Measurements from ENCODE around the gene EBF4.
"Not testable (repeated sequence)": the region's sequence is repeated elsewhere in the genome, so short reads cannot be mapped to it uniquely, and the experiment has no call there.

Gene EBF4

DNA sequence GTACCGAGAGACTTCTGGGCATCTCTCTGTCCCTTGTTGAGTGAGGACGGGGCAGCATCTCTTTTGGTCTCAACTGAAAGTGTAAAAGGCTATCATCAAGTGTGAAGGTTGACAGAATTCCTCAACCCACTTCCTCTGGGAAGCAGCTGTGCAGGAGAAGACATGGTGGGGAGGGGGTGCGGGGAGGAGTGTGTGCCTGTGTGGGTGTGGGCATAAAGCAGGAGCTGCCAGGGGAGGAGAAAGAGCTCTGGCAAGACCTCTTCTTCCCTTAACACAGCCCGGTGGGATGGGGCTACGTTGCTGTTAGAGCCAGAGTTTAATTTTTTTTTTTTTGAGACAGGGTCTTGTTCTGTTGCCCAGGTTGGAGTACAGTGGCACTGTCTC, 76.0 kb downstream of the EBF4 start:
- H3K36me3 ChIP-seq (ENCODE audit: insufficient read depth, low read length) = no peaks in the 10 kb centered on the region
- H2AFZ ChIP-seq (ENCODE audit: low read depth, low read length) = no peak overlapping the region

DNA sequence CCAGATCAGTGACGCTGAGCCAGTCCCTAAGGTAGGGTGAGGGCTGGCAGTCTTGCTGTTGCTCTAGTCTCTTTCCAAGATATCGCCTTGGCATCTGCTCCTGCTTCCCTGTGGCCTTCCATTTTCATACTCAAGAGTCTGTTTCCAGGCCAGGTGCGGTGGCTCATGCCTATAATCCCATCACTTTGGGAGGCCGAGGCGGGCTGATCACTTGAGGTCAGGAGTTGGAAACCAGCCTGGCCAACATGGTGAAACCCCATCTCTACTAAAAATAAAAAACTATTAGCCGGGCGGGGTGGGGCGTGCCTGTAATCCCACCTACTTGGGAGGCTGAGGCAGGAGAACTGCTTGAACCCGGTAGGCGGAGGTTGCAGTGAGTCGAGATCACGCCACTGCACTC, 77.5 kb downstream of the EBF4 start:
- not testable (repeated sequence) for H3K4me1 ChIP-seq (ENCODE audit: insufficient read depth, low read length); H3K36me3 ChIP-seq (ENCODE audit: insufficient read depth, low read length); H3K4me3 ChIP-seq (ENCODE audit: low read length); H2AFZ ChIP-seq (ENCODE audit: low read depth, low read length); H3K27me3 ChIP-seq (ENCODE audit: insufficient read depth, low read length); H3K9me3 ChIP-seq (ENCODE audit: low read length)

More for the DNA sequence above, 76.0 kb downstream of the EBF4 start:
- no peaks in the 10 kb centered on the region for H3K4me1 ChIP-seq (ENCODE audit: insufficient read depth, low read length)
- no peak overlapping the region for H3K4me3 ChIP-seq (ENCODE audit: low read length)
- H3K9me3 ChIP-seq (ENCODE audit: low read length) = no peaks in the 10 kb centered on the region
- no peaks in the 10 kb centered on the region for H3K27me3 ChIP-seq (ENCODE audit: insufficient read depth, low read length)

DNA sequence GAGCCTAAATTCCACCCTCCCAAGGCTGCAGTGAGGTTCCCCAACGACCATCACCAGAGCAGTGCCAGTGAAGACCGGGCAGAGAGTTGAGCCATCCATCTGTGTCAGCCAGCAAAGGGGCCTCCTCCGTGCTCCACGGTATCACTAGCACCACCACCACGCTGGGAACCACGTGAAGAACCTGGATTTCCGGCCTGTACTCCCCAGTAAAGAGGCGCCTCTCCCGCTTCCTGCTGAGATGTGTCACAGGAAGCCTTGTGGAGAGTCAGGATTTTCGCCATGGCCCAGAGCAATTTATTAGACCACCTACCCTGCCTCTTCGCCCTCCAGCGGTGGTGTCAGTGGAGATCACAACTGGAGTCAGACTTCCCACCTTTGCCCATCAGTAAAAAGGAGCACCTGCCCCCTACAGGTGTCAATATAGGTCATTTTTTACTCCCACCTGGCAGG, 79.1 kb downstream of the EBF4 start:
- Histone ChIP-seq H3K27me3 (ENCODE audit: insufficient read depth, low read length) (no peaks in the 10 kb centered on the region), H3K4me1 (ENCODE audit: insufficient read depth, low read length) (no peaks in the 10 kb centered on the region), H3K36me3 (ENCODE audit: insufficient read depth, low read length) (no peaks in the 10 kb centered on the region), H3K9me3 (ENCODE audit: low read length) (no peaks in the 10 kb centered on the region), H2AFZ (ENCODE audit: low read depth, low read length) (no peak overlapping the region), H3K4me3 (ENCODE audit: low read length) (no peak overlapping the region)

DNA sequence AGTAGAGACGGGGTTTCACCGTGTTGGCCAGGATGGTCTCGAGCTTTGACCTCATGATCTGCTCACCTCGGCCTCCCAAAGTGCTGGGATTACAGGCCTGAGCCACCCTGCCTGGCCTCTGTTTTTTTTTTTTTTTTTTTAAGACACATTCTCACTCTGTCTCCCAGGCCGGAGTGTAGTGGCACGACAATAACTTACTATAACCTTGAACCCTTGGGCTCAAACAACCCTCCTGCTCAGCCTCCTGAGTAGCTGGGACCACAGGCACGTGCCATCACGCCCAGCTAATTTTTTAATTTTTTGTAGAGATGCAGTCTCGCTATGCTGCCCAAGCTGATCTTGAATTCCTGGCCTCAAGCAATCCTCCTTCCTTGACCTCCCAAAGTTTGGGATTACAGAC, 81.2 kb downstream of the EBF4 start:
- Histone ChIP-seq H3K27me3 (ENCODE audit: insufficient read depth, low read length) (no peaks in the 10 kb centered on the region), H3K9me3 (ENCODE audit: low read length) (no peaks in the 10 kb centered on the region), H3K4me1 (ENCODE audit: insufficient read depth, low read length) (no peaks in the 10 kb centered on the region), H2AFZ (ENCODE audit: low read depth, low read length) (no peak overlapping the region), H3K4me3 (ENCODE audit: low read length) (no peak overlapping the region), H3K36me3 (ENCODE audit: insufficient read depth, low read length) (no peaks in the 10 kb centered on the region)

DNA sequence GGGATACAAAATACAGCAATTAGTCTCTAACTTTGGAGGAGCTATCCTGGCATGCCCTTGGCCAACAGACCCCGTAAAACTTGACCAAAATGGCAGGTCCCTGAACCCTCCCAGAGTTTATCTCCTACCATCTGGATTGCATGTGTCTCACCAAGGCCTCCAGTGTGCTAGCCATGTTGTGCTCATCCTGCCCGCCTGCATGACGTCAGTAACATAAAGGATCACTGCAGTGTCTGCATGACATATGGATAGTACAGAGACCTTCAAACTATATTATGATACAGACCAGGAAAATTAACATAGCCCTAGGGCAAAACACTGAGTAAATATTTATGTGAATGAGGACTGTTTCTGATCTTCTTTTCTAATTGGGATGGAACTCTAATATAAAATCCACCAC, 82.6 kb downstream of the EBF4 start:
- Histone ChIP-seq H3K9me3 (ENCODE audit: low read length) (no peaks in the 10 kb centered on the region), H3K36me3 (ENCODE audit: insufficient read depth, low read length) (no peaks in the 10 kb centered on the region), H2AFZ (ENCODE audit: low read depth, low read length) (no peak overlapping the region), H3K4me1 (ENCODE audit: insufficient read depth, low read length) (no peaks in the 10 kb centered on the region), H3K27me3 (ENCODE audit: insufficient read depth, low read length) (no peaks in the 10 kb centered on the region), H3K4me3 (ENCODE audit: low read length) (no peak overlapping the region)

DNA sequence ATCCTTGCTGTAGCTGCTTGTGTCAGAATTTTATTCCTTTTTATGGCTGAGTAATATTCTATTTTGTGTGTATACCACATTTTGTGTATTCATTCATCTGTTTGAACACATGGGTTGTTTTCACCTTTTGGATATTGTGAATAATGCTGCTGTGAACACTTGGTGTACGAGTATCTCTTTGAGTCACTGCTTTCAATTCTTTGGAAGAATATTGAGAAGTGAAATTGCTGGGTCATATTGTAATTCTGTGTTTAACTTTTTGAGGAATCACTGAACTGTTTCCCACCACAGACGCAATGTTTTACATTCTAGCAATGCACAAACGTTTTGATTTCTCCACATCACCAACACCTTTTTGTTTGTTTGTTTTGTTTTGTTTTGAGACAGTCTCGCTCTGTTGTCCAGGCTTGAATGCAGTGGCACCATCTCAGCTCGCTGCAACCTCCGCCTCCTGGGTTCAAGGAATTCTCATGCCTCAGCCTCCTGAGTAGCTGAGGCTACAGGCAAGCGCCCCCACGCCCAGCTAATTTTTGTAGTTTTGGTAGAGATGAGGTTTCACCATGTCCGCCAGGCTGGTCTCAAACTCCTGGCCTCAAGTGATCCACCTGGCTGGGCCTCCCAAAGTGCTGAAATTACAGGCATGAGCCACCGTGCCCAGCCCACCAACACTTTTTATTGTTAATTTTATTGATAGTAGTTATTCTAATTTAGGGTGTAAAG, 86.2 kb downstream of the EBF4 start:
- no peaks in the 10 kb centered on the region for H3K27me3 ChIP-seq (ENCODE audit: insufficient read depth, low read length)
- no peak overlapping the region for H2AFZ ChIP-seq (ENCODE audit: low read depth, low read length)
- H3K4me3 ChIP-seq (ENCODE audit: low read length) = no peak overlapping the region
- H3K36me3 ChIP-seq (ENCODE audit: insufficient read depth, low read length) = no peaks in the 10 kb centered on the region
- no peaks in the 10 kb centered on the region for H3K9me3 ChIP-seq (ENCODE audit: low read length)
- H3K4me1 ChIP-seq (ENCODE audit: insufficient read depth, low read length) = no peaks in the 10 kb centered on the region

DNA sequence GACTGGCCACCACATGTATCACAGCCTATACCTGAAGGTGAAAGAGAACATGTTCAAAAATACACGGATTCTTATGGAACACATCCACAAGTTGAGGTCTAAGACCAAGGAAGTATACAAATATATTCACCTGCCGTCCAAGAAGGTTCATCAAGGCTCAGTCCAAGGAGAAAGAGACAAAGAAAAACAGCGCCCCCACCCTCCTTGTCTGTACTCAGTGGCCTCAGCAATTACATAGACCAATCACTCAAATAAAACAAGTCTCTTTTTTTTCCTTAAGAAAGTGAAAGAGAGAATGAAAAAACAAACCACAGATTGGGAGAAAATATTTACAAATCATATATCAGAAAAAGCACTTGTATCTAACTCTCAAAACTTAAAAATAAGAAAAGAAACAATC, 88.4 kb downstream of the EBF4 start:
- Histone ChIP-seq H3K4me3 (ENCODE audit: low read length) (no peak overlapping the region), H2AFZ (ENCODE audit: low read depth, low read length) (no peak overlapping the region), H3K4me1 (ENCODE audit: insufficient read depth, low read length) (no peaks in the 10 kb centered on the region), H3K36me3 (ENCODE audit: insufficient read depth, low read length) (no peaks in the 10 kb centered on the region), H3K27me3 (ENCODE audit: insufficient read depth, low read length) (no peaks in the 10 kb centered on the region), H3K9me3 (ENCODE audit: low read length) (no peaks in the 10 kb centered on the region)

DNA sequence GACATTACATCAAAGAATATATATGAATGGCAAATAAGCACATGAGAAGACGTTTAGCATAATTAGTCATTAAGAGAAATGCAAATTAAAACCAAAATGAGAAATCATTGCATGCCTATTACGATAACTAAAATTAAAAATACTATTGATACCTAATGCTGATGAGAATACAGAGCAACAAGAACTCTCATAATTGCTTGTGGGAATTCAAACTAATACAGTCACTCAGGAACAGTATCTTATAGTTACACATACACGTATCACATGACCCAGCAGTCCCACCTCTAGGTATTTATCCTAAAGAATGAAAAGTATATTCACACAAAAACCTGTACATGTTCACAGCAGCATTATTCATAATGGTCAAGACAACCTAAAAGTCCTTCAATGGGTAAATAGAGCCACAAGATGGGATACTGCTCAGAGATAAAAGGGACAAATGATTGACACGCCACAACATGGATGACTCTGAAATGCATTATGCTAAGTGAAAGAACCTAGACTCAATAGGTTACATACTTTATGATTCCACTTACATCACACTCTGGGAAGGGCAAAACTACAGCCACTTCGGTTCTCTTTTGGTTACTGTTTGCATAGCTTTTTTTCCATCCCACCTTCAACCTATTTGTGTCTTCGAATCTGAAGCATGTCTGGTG, 91.5 kb downstream of the EBF4 start:
- Histone ChIP-seq H3K27me3 (ENCODE audit: insufficient read depth, low read length) (no peaks in the 10 kb centered on the region), H3K4me3 (ENCODE audit: low read length) (no peak overlapping the region), H2AFZ (ENCODE audit: low read depth, low read length) (no peak overlapping the region), H3K4me1 (ENCODE audit: insufficient read depth, low read length) (no peaks in the 10 kb centered on the region), H3K9me3 (ENCODE audit: low read length) (peaks cover 2% of the 10 kb centered on the region), H3K36me3 (ENCODE audit: insufficient read depth, low read length) (no peaks in the 10 kb centered on the region)

DNA sequence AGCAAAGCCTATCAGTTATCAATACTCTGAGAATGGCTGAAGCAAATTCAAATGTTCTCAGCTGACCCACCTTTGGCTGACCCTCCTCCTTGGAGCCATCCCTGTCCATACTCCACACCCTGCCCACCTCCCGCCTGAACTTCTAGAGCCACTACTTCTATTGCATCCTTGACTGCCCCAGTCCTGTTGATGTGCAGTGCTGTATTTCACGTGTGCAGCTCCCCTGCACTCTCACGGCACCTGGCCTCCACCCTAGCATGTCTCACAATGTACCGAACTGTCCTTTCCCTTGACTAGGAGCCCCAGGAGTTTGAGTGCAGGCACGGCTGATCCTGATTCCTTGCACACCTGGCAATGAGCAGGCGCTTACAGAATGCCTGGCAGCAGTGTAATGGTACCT, 100.9 kb downstream of the EBF4 start:
- Histone ChIP-seq H2AFZ (ENCODE audit: low read depth, low read length) (no peak overlapping the region), H3K9me3 (ENCODE audit: low read length) (no peaks in the 10 kb centered on the region), H3K36me3 (ENCODE audit: insufficient read depth, low read length) (peaks cover 39% of the 10 kb centered on the region), H3K4me3 (ENCODE audit: low read length) (no peak overlapping the region), H3K4me1 (ENCODE audit: insufficient read depth, low read length) (no peaks in the 10 kb centered on the region), H3K27me3 (ENCODE audit: insufficient read depth, low read length) (no peaks in the 10 kb centered on the region)

DNA sequence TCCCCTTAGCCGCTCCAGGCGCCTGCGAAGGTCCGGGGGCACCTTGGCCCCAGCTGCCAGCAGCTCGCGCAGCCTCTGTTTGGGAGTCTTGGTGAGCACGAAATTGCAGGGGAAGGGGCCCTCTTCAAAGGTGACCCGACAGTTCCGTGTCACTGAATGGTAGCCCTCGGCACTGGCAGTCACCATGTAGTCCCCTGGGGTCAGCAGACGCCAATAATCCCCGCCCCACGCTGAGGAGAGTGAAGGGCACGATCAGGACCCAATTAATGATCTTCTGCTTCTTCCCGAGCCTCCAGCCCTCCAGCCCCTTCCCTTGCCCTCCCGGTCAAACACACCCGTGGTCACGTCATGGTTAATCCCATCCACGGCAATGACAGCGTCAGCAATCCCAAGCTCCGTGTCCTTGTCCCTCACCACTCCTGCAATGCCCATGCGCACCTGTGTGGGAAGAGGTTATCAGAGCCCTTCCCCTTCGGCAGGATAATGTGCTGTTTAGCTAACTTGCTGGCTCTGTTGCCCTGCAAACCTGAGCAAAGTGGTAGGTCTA, 101.7 kb downstream of the EBF4 start:
- no peaks in the 10 kb centered on the region for H3K27me3 ChIP-seq (ENCODE audit: insufficient read depth, low read length)
- no peaks in the 10 kb centered on the region for H3K9me3 ChIP-seq (ENCODE audit: low read length)
- H3K36me3 ChIP-seq (ENCODE audit: insufficient read depth, low read length) = peaks cover 47% of the 10 kb centered on the region
- H2AFZ ChIP-seq (ENCODE audit: low read depth, low read length) = no peak overlapping the region
- H3K4me1 ChIP-seq (ENCODE audit: insufficient read depth, low read length) = peaks cover 2% of the 10 kb centered on the region
- H3K4me3 ChIP-seq (ENCODE audit: low read length) = no peak overlapping the region

DNA sequence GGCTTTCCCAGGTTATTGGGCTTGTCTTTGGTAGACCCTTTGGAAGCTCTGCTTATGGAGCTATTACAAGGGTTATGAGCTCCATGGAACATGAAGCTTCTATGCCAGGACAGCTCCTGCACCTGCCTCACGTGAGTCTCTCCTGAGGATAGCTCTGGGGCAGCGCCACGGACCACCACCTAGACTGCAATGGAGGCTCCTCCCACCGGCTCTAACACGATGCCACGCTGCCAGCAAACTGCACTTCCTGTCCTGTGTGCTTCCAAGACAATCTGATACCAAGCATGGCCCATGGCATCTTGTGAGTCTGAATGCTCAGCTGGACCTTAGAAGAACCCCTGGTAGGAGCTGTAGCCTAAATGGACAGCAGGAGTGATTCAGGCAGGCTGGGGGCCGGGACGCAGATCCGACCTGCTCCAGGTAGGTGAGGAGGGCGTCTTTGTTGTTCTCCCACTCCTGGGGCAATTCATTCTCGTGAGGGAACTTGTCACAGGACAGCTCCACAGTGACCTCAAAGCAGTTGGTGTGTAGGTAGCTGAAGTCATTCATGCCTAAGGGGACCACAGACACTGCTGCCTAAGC, 102.4 kb downstream of the EBF4 start:
- H3K36me3 ChIP-seq (ENCODE audit: insufficient read depth, low read length) = peaks cover 47% of the 10 kb centered on the region
- no peaks in the 10 kb centered on the region for H3K27me3 ChIP-seq (ENCODE audit: insufficient read depth, low read length)

DNA sequence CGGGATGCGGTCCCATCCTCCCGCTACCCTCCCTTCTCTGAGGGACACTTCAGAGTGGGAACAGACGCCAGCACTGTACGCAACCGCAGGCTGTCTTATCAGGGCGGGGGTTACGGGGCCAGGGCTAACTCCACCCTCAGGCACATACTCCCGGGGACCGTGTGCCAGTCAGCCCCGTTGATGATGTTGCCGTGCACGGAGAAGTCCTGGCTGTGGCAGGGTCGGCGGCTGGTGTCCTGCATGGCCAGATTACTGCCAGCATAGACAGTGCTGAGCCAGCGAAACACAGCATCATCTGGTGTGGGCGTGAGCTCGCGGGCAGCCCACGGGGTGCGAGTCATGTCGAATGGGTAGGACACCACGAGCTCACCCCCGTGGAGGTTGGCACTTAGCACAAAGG, 102.9 kb downstream of the EBF4 start:
- peaks cover 47% of the 10 kb centered on the region for H3K36me3 ChIP-seq (ENCODE audit: insufficient read depth, low read length)
- H2AFZ ChIP-seq (ENCODE audit: low read depth, low read length) = no peak overlapping the region
- no peaks in the 10 kb centered on the region for H3K9me3 ChIP-seq (ENCODE audit: low read length)
- H3K4me1 ChIP-seq (ENCODE audit: insufficient read depth, low read length) = peaks cover 10% of the 10 kb centered on the region
- no peak overlapping the region for H3K4me3 ChIP-seq (ENCODE audit: low read length)
- H3K27me3 ChIP-seq (ENCODE audit: insufficient read depth, low read length) = no peaks in the 10 kb centered on the region

More for the DNA sequence above, 102.4 kb downstream of the EBF4 start:
- peaks cover 9% of the 10 kb centered on the region for H3K4me1 ChIP-seq (ENCODE audit: insufficient read depth, low read length)
- no peaks in the 10 kb centered on the region for H3K9me3 ChIP-seq (ENCODE audit: low read length)
- no peak overlapping the region for H2AFZ ChIP-seq (ENCODE audit: low read depth, low read length)
- no peak overlapping the region for H3K4me3 ChIP-seq (ENCODE audit: low read length)

DNA sequence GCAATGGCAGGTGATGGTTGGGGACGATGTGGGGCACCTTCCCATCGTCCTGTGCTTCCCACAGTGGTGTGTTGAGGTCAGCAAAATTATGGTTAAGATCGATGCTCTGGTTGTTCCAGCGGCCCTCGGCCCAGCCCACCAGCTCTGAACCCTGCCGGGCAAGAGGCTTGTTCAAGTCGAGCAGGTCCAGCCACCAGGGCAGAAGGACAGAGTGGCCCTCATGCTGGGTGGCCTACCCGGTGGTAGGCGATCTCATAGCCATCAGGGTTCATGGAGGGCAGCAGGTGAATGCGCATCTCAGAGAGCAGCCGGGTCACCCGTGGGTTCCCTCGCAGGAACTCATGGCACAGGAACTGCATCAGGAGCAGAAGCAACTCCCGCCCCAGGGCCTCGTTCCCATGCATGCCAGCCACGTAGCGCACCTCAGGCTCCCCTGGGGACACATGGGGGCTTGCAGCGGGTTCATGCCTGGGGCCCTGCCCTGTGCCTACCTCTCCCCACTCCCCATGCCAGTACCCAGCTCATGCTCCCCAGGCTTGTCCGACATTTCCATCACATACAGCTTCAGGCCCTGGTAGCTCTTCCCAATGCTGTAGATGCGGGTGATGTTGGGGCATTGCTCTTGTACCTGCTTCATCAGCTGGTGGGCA, 103.6 kb downstream of the EBF4 start:
- peaks cover 47% of the 10 kb centered on the region for H3K36me3 ChIP-seq (ENCODE audit: insufficient read depth, low read length)
- H3K27me3 ChIP-seq (ENCODE audit: insufficient read depth, low read length) = no peaks in the 10 kb centered on the region

More for the DNA sequence above, 103.6 kb downstream of the EBF4 start:
- no peak overlapping the region for H3K4me3 ChIP-seq (ENCODE audit: low read length)
- peaks cover 14% of the 10 kb centered on the region for H3K4me1 ChIP-seq (ENCODE audit: insufficient read depth, low read length)
- no peak overlapping the region for H2AFZ ChIP-seq (ENCODE audit: low read depth, low read length)
- no peaks in the 10 kb centered on the region for H3K9me3 ChIP-seq (ENCODE audit: low read length)
